Activated CD4-positive, alpha-beta T cell treated with anti-CD3 and anti-CD28 coated beads for 4 hours (primary cell): ENCODE results near the gene KCNH5.

Experiments used
- DNase-seq, 2 donors: peaks; one replicate each; pipeline ENCODE4 v3.0.0-alpha.2; 2020

KCNH5 gene

GRCh38 chr14:62736048-62737043, 308.9 kb downstream of the KCNH5 start:
- no peak for DNase-seq

- no peak for DNase-seq
These were observed 310.4 kb downstream of the KCNH5 start for GRCh38 chr14:62734831-62735230.

- DNase-seq, result no peak
These were observed 322.9 kb downstream of the KCNH5 start for GRCh38 chr14:62722406-62722805.

- DNase-seq, result no peak
These were observed 326.6 kb downstream of the KCNH5 start for GRCh38 chr14:62718629-62719028.

- DNase-seq, result no peak
These were observed 333.8 kb downstream of the KCNH5 start for GRCh38 chr14:62711351-62712023.

GRCh38 chr14:62710811-62711210, 334.4 kb downstream of the KCNH5 start:
- no peak for DNase-seq

GRCh38 chr14:62709773-62710172, 335.5 kb downstream of the KCNH5 start:
- DNase-seq, result no peak

- no peak for DNase-seq
These were observed 339.0 kb downstream of the KCNH5 start for GRCh38 chr14:62706217-62706616.

- DNase-seq, result no peak
These were observed 347.8 kb downstream of the KCNH5 start for GRCh38 chr14:62697461-62697860.

GRCh38 chr14:62696929-62697328, 348.3 kb downstream of the KCNH5 start:
- no peak for DNase-seq

GRCh38 chr14:62696331-62696924, 348.8 kb downstream of the KCNH5 start:
- no peak for DNase-seq

- no peak for DNase-seq
These were observed 351.2 kb downstream of the KCNH5 start for GRCh38 chr14:62694075-62694474.

GRCh38 chr14:62692490-62693106, 352.7 kb downstream of the KCNH5 start:
- no peak for DNase-seq

GRCh38 chr14:62691647-62692489, 353.4 kb downstream of the KCNH5 start:
- DNase-seq, result no peak

GRCh38 chr14:62689733-62690132, 355.5 kb downstream of the KCNH5 start:
- DNase-seq, result no peak

- DNase-seq, result no peak
These were observed 357.4 kb downstream of the KCNH5 start for GRCh38 chr14:62687818-62688217.

GRCh38 chr14:62684376-62684775, 360.9 kb downstream of the KCNH5 start:
- DNase-seq, result no peak

GRCh38 chr14:62682208-62682607, 363.1 kb downstream of the KCNH5 start:
- no peak for DNase-seq

GRCh38 chr14:62674563-62675237, 370.6 kb downstream of the KCNH5 start:
- no peak for DNase-seq

GRCh38 chr14:62673014-62673755, 372.1 kb downstream of the KCNH5 start:
- no peak for DNase-seq

- DNase-seq, result no peak
These were observed 374.7 kb downstream of the KCNH5 start for GRCh38 chr14:62670526-62670925.
